ENCODE results near the gene TAL1.
"Not testable (repeated sequence)": the region's sequence is repeated elsewhere in the genome, so short reads cannot be mapped to it uniquely, and the experiment has no call there.

TAL1 gene

DNA sequence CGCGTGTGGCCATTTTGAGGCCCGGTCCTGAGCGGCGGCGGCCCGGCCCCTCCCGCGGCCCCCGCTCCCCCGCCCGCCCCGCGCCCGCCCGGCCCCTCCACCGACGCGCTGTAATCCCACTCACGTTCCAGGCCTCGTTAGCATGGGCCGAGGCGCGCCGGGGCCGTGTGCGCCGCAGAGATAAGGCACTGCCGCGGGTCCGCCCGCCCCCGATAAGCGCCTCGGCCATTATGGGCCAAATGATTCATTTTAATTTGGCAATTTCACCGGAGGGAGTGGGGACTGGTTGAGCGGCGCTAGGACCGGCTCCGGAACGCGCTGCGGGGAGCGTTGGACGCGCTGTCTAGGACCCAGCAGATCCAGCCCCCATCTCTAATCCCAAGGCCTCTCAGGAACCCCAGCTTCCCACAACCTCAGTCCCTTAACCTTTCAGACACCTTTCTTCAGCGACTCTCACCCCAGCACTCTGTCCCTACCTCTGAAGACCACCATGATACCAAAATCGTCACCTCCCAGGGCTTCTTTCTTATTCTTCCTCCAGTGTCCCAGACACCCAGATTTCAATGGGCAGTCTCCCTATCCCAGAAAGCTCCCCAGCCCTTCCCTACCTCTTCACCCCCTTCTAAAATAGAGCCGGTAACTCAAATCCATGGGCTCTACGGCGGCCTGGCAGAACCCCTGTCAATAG lies at the start of gene TAL1:
Gene TAL1 (minus strand): TSS at position 39 of the 688 bp plus-strand sequence. CDS start 6,337 bp downstream, outside the sequence.
- no peak for DNase-seq

DNA sequence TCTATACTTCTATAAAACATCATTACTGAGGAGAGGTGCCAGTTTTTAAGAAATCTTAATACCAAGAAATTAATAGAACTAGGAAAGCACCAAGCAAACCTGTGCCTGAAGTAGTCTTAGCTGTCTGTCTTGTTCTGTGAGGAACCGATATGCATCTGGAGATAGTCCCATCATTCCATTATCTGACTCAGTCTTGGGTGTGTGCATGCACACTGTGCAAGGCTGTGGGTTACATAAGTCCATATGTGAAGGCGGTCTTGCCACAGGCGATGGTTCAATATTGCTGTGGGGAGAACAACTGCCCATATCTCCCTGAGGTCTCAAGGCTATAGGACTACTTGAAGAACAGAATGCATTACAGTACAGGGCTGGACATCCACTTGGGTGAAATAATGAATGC lies 48.1 kb upstream of the TAL1 start:
- no peak for DNase-seq

DNA sequence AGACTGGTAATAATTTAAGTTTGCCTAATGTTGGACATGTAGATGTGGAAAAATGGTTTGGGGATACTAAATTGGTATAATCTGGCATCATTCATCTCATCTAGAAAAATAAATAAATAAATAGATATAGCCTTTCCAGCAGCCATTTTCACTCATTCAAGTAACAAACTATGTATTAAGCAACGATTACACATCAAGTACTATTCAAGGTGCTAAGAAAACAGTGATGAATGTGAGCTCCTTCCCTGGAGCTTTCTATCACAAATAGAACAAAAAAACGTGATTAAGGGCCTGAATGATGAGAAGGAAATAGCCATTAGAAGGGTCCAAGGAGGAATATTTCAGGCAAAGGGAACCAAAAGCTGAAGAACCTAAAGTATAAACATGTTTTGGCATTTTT lies 44.8 kb upstream of the TAL1 start:
- no peak for DNase-seq

DNA sequence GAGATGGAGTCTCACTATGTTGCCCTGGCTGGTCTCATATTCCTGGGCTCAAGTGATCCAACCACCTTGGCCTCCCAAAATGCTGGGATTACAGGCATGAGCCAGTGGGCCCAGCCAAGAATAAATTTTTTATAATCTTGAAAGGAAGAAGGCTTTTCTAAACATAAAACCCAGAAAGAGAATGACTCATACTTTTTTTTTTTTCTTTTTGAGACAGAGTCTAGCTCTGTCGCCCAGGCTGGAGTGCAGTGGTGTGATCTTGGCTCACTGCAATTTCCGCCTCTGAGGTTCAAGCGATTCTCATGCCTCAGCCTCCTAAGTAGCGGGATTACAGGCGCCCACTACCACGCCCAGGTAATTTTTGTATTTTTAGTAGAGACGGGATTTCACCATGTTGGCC lies 43.8 kb upstream of the TAL1 start:
- DNase-seq = not testable (repeated sequence)

DNA sequence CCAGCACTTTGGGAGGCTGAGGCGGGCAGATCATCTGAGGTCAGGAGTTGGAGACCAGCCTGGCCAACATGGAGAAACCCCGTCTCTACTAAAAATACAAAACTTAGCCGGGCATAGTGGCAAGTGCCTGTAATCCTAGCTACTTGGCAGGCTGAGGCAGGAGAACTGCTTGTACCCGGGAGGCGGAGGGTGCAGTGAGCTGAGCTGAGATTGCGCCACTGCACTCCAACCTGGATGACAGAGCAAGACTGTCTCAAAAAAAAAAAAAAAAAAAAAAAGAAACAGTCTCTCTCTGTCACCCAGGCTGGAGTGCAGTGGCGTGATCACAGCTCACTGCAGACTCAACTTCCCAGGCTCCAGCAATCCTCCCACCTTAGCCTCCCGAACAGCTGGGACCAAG lies 33.5 kb upstream of the TAL1 start:
- DNase-seq = not testable (repeated sequence)

DNA sequence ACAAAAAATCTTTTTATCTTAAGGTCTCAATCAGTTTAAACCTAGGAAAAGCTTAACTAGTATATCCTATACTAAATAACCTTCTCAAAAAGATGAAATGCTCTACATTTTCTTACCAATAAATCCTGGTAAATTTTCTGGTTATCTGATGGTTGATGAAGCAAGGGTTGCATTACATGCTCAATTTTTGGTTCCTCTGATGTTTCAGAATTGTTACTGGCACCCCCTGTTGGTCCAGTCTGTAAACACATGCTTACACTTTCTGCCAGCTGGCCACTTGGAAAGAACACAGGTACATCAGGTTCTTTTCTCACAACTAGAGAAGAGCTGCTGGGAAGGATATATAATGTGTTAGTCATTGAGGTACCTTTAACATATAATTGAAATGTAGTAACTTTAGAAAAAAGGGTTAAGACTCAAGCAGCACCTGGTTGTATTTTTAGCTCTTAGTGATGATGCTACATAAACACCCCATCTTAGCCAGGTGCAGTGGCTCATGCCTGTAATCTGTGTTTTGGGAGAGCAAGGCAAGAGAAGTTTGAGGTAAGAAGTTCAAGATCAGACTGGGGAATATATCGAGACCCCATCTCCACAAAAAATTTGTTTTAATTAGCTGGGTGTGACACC lies 30.9 kb upstream of the TAL1 start:
- DNase-seq = peak; percentile 11 to 38

DNA sequence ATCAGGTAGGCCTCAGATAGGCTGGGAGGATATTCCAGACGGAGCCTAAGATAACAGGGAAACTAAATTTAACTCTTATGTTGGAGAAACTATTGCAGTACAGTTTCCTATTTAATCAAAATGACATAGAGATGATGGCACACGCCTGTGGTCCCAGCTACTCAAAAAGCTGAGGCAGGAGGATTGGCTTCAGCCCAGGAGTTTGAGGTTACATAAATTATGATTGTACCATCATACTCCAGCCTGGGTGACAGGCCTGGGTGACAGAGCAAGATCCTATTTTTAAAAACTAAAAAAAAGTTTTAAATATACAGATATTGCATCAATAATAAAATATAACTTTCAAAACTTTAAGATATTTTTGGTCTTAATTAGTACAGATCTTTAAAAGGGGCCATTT lies 25.2 kb upstream of the TAL1 start:
- DNase-seq = no peak

DNA sequence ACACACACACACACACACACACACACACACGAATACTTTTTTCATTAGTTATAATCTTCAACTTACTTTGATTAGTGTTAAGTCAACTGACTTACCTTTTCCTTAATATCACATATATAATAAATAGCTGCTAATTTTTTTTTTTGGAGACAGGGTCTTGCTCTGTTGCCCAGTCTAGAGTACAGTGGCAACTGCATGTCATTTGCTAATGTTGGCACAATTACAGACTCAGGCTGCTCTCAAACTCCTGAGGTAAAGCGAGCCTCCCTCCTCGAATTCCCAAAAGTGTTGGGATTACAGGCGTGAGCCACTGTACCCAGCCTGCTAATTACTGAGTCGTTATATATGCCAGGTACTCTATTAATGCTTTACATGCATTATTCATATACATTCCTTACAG lies 20.8 kb upstream of the TAL1 start:
- DNase-seq = no peak

DNA sequence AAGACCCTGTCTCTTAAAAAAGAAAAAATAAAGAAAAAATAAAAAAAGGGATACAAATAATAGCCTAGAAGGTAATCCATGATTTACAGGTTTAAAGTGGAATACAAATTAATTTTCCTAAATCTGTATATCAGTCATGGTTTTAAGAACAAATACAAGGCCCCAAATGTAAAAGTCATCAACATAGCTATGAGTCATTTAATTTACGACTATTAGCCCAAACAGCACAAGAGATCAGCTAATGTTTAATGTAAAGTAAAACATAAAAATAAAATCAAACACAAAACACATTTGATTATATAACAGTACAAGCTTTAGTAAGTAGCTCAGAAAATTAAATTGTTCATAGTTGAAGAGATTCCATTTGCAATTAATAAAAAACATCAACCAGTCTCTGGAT lies 20.3 kb upstream of the TAL1 start:
- DNase-seq = no peak

DNA sequence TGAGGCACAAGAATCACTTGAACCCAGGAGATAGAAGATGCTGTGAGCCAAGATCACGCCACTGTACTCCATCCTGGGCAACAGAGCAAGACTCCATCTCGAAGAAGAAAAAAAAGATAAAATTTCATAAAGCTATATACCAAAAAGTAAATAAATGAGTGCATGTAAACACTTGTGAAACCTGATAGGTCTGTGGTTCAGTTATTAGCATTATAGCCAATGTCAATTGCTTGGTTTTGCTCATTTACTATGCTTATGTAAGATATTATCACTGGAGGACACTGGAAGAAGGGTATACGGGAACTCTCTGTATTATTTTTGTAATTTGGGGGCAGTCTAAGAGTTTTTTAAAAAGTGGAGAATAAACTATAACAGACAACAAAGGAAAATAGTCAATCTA lies 17.7 kb upstream of the TAL1 start:
- no peak for DNase-seq

DNA sequence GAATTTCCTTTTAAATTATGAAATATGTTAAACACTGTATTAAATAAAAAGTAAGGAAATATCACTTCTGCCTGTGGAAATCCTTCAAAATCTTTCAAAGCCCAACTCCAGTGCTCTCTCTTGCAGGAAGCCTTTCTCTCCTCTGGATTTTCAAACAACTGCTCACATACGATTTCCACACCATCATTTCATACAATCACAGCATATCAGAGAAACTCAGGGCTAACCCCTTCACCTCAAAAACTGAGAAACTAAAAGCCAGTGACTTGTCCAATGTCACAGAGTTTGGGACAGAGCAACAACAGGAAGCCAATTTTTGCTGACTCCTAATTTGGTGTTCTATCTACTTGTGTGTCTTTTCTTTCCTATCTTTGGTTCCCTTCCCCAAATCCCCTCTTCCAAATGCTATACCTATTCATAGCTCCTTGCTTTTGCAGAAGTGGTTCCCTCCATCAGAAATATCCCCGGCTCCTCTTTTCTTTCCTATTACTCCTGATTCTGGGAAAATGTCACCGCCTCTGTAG lies 12.4 kb upstream of the TAL1 start:
- DNase-seq = no peak

DNA sequence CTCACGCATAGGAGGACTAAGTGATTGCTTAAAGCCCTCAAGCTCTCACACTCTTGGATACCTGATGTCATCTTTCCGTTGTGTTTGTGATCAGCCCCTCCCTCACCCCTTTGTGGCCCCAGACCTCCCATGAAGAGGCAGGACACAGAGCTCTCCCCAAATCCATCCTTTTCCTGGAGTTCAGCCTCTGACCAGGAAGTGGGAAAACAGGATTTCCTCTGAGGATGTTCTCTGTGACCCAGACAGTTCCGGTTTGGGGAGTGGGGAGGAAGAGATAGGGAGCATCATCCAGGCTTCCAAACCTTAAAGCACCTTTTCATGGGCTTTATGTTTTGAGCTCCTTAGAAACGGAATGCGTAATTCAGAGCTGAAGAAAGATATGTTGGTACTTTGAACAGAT lies 11.9 kb upstream of the TAL1 start:
- DNase-seq = no peak

DNA sequence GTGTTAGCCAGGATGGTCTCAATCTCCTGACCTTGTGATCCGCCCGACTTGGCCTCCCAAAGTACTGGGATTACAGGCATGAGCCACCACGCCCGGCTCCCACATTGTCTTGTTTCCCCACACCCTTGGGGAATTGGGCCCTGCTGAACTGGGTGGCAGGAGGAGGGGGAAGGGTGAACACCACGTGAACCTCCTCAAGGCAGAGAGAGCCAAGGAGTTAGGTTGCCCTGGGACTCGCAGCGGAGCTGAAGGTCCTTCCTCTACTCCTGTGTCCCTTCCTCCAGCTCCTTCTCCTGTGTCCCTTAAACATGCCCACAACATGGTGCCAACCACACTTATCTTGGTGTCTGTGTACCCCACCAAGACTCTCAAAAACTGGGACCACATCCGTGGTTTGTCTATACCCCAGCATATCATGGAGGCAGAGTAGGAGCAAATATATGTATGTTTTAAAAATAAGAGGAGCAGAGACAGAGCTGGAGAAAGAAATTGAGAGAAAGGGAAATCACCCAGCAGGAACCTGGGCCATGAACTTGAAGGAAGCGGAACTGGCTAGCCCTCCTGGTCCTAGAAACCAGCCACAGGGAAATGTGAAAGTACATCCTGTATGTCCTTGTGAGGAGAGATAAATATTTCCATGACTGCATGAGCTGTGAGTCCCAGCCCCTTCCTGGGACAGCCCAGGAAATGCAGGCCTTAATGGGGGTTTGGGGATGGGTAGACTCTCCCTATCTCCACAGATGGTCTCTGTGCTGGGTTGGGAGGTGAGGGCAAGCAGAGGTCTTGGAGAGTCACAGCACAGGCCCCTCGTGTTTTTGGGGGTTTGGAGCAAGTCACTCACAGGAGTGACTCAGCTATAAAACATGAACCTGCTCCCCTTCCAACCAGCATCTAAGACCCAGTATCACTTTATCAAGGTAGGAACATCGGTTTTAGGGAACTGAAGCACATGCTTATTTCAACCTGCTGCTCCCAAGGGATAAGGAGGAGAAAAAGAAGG lies 9.4 kb upstream of the TAL1 start:
- DNase-seq = no peak

DNA sequence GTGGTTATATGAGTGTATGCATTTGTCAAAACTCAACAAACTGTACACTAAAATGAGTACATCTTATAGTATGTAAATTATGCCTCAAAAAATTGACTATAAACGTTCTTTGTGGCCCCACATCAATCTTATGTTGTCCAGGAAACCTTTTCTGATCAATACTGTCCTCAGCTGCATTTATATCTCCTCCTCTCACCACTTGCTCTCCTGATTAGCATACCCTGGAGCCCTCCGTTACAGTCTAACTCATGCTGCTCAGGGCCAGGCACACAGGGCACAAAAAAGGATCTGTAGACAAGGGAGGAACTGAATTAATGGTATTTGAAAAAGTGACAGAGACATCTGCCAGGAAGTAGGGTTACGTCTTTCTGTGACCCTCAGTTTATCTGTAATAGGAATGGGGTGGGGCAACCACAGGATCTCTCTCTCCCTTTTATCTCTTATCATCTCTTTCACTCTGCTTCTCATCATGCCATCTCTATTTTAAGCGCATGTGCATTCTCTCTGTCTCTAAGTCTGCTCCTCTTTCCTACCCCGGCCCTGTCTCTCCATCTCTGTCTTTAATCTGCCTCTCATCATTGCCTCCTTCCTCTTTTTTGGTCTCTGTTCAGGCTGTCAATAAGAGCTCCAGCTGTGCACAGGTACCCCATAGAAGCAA lies 7.0 kb upstream of the TAL1 start:
- DNase-seq = no peak

DNA sequence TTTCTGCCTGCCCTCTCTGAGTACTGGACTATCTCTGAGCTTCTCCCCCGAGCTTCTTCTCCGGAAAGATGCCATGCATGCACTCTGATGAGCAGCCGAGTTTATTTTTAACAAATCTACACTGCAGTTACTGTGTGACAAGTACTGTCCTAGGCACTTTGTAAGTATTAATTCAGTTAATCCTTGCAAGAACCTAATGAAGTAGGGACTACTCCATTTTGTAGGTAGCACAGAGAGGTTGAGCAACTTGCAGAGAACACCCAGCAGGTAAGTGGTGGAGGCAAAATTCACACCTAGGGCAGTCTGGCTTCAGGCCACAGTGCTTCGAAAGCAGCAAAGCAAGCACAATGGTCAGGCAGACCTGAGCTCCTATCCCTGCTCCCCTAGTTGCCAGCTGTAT lies 3.8 kb upstream of the TAL1 start:
- no peak for DNase-seq

DNA sequence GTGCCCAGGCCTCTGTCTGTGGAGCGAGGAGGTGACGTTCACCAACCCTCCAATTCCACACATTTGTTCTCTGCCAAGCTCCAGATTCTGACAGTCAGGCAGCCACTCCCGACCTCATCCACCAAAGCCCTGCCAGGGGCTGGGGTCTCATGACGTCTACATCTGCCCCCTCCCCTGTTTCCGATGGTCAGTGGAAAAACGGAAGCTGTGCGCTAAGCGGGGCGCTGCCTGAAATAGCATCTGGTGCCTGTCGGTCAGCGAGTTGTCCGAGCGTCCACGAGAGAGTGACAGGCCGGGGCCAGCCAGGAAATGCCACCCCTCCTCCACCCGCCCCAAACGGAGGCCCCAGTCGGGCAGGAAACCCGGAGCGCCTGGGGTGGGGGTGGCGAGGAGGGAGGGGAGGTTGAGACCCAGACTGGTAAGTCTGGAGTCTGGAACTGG lies 3.2 kb upstream of the TAL1 start:
- no peak for DNase-seq

DNA sequence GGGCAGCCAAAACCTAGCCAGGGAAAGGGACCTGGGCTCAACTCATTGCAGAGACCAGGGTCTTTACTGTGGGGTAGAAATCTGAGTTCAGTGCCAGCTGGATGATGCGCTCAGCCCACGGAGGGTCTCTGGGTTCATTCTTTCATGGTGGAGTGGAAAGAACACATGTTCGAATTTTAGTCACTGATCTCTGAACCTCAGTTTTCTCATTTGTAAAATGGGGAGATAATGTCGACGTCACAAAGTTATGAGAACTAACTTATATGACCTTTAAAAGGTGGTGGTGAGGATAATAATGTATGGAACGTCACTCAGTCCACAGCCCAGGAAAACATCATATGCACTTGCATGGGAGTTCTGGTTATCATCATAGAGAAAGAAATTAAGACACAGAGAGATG lies 1.2 kb upstream of the TAL1 start:
- no peak for DNase-seq

DNA sequence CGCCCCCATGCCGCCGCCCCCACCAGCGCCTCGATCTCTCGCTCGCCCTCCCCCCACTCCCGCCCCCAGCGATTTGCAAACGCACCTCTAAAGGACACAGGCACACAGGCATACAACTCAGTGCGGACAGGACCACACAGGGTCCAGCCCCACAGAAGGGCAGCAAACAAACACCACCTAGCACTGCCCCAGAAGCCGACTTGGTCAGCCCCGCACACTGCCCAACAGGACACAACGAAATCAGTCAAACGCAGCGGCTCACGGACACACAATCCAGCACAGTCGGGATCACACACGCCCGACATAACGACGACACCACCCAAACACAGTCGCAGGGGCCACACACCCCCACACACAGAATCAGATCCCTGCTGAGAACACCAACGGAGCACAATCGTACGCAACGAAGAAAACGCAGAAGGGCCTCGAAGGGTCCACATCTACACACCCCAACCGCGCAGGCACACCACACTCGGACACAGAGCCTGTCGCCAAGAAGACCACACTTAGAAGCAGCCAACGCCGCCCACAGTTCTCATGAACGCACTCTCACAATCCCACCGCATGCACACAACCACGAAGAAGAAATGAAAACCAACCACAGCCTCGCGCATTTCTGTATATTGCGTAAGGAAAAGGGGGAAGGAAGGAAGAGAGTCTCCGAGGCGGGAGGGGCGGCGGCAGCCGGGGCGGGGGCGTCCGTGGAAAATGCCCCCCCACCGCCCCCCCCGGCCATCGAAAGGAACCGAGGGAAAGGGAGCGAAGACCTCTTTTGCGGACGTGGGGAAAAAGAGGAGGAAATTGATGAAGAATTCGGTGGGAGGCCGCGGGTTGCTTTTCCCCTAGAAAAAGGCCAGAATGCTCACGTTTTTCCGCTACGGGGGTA lies 481 bp downstream of the TAL1 start:
- no peak for DNase-seq

DNA sequence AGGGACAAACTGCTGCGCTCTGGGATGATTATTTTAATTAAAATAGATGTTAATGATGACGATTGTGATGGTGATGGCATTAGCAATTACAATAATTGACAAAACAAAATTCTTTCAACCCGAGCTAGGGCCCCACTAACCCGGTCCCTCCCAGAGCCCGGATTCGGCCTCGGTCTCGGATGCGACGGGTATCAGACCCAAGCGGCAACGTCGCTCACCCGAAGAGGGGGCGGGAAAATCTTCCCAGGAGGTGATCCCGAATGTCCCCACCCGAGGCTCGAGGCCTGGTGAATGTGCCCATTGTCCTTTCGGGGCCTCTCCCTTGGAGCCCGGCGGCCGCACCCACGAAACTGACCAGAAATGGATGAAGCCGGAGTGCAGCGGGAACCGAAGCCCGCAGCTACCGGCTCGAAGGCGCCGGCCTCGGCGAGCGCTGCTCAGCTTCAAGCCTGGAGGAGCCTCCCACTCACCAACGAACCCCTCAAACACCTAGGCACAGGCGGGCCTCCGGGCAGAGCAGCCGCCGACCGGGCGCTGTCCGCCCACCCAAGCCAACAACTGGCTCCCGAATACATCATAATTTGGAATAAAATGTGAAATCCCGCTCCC lies 1.2 kb downstream of the TAL1 start:
- DNase-seq = no peak

DNA sequence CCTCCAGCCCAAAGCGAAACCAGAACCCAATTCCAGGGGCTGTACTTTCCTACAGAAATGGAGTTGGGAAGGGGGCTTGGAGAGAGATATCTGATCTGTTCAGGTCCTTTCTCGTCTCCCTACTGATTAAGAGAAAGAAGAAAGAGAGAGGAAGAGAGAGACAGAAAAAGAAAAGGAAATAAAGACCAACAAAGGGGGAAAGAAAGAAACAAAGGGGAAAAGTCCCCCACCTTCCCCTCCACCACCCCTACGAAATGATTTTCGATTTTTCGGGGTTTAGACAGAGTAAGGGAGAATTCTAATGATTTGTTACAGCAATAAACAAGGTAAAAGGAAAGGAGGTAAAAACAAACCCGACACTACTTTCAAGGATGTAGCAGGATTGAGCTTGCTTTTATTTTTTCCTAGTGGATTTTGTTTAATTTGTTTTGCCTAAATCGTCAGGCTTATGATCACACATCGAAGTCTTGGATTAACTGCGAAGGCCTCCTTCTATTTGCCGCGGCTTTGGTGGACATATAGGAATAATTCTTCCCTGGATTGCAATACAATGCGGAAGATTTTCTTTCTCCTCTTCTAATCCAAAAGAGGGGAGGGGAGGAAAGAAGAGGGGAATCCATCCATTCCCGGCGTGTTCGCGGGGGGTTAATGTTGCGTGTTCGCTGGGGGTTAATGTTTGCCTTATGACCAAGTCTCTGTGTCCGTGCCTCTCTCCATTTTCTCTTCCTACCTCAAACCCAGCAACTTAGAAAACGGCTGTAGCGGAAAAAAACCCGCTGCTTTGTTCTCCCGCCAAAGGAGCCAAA lies 1.9 kb downstream of the TAL1 start:
- no peak for DNase-seq
